Femur (tissue), 1 donor: Measurements from ENCODE around the gene TTC28.
"Not testable (repeated sequence)": the region's sequence is repeated elsewhere in the genome, so short reads cannot be mapped to it uniquely, and the experiment has no call there.

ENCODE experiments used
- DNase-seq: peaks from one replicate; pipeline ENCODE4 v3.0.0-alpha.2; 2017

TTC28 gene

GRCh38 chr22:28402060-28402459, 277.6 kb downstream of the TTC28 start:
- no peak for DNase-seq

- DNase-seq, result no peak
These were observed 280.7 kb downstream of the TTC28 start for GRCh38 chr22:28398981-28399380.

GRCh38 chr22:28398355-28398754, 281.3 kb downstream of the TTC28 start:
- no peak for DNase-seq

GRCh38 chr22:28397306-28397705, 282.3 kb downstream of the TTC28 start:
- no peak for DNase-seq

- no peak for DNase-seq
These were observed 283.5 kb downstream of the TTC28 start for GRCh38 chr22:28395920-28396753.

GRCh38 chr22:28395520-28395919, 284.1 kb downstream of the TTC28 start:
- DNase-seq, result no peak

GRCh38 chr22:28394513-28395110, 285.0 kb downstream of the TTC28 start:
- peak; percentile 45 for DNase-seq

GRCh38 chr22:28381429-28382167, 298.0 kb downstream of the TTC28 start:
- no peak for DNase-seq

GRCh38 chr22:28379951-28380350, 299.7 kb downstream of the TTC28 start:
- DNase-seq, result no peak

- DNase-seq, result no peak
These were observed 300.4 kb downstream of the TTC28 start for GRCh38 chr22:28379075-28379779.

GRCh38 chr22:28375761-28376534, 303.7 kb downstream of the TTC28 start:
- DNase-seq, result no peak

GRCh38 chr22:28373831-28374230, 305.8 kb downstream of the TTC28 start:
- no peak for DNase-seq

- DNase-seq, result no peak
These were observed 309.8 kb downstream of the TTC28 start for GRCh38 chr22:28369854-28370253.

- no peak for DNase-seq
These were observed 312.8 kb downstream of the TTC28 start for GRCh38 chr22:28366856-28367255.

- DNase-seq, result no peak
These were observed 314.3 kb downstream of the TTC28 start for GRCh38 chr22:28365371-28365770.

GRCh38 chr22:28364105-28364504, 315.5 kb downstream of the TTC28 start:
- DNase-seq, result not testable (repeated sequence)

- DNase-seq, result no peak
These were observed 318.7 kb downstream of the TTC28 start for GRCh38 chr22:28360939-28361338.

- DNase-seq, result no peak
These were observed 321.3 kb downstream of the TTC28 start for GRCh38 chr22:28358312-28358711.

- no peak for DNase-seq
These were observed 322.4 kb downstream of the TTC28 start for GRCh38 chr22:28357193-28357592.

- no peak for DNase-seq
These were observed 328.2 kb downstream of the TTC28 start for GRCh38 chr22:28351476-28351875.

- no peak for DNase-seq
These were observed 330.7 kb downstream of the TTC28 start for GRCh38 chr22:28348613-28349609.
